ENCODE measurements around the gene FRMD1. TPM values are rescaled to one million over a fixed set of nuclear protein-coding genes. Genes with fewer than 3 reads are reported as not detected.

The FRMD1 gene
- total RNA-seq, 1 donor from 2014 or later = not detected

- no peak overlapping the region for H3K4me3 ChIP-seq (ENCODE audit: insufficient read depth, low read depth, low read length)
- H3K9ac ChIP-seq (ENCODE audit: low read length) = no peak overlapping the region
- H3K36me3 ChIP-seq (ENCODE audit: insufficient read depth, low read length) = no peaks in the 10 kb centered on the region
- FAIRE-seq (no peak), DNase-seq (ENCODE audit: low read depth) (no peak)
- no peaks in the 10 kb centered on the region for H3K79me2 ChIP-seq (ENCODE audit: insufficient read depth, low read length)
- H3K9me3 ChIP-seq (ENCODE audit: insufficient read depth, low read depth, low read length) = peaks cover 7% of the 10 kb centered on the region
- no peaks in the 10 kb centered on the region for H4K20me1 ChIP-seq (ENCODE audit: insufficient read depth, low read length)
- H3K9me3 Mint-ChIP-seq (ENCODE audit: unreplicated experiment) = peaks cover 3% of the 10 kb centered on the region
- no peak overlapping the region for H3K4me3 Mint-ChIP-seq (ENCODE audit: unreplicated experiment)
- H3K27ac ChIP-seq (ENCODE audit: low read depth, low read length) = no peak overlapping the region
- H3K27ac Mint-ChIP-seq (ENCODE audit: unreplicated experiment) = no peak overlapping the region
- no peaks in the 10 kb centered on the region for H3K4me1 Mint-ChIP-seq (ENCODE audit: low read depth, unreplicated experiment)
- no peak for TF ChIP-seq CTCF (IDR thresholded peaks at IDR 0.05; ENCODE audit: insufficient read depth, low read depth, low read length)
- no peak for TF ChIP-seq EZH2 (IDR thresholded peaks at IDR 0.05; ENCODE audit: insufficient read depth, low read length)
- H3K4me1 ChIP-seq (ENCODE audit: insufficient read depth, low read length) = no peaks in the 10 kb centered on the region
- H2AFZ ChIP-seq (ENCODE audit: low read depth, low read length) = no peak overlapping the region
- H3K4me2 ChIP-seq (ENCODE audit: low read length) = no peak overlapping the region
- H3K36me3 Mint-ChIP-seq (ENCODE audit: low read depth, unreplicated experiment) = no peaks in the 10 kb centered on the region
- peaks cover 56% of the 10 kb centered on the region for H3K27me3 Mint-ChIP-seq (ENCODE audit: low read depth, unreplicated experiment)
- peaks cover 4% of the 10 kb centered on the region for H3K27me3 ChIP-seq (ENCODE audit: insufficient read depth, low read length)
These were observed 6.3 kb downstream of the FRMD1 start for GRCh38 chr6:168072730-168073129.

GRCh38 chr6:168072261-168072660, 6.8 kb downstream of the FRMD1 start:
- H3K27ac Mint-ChIP-seq (ENCODE audit: unreplicated experiment) = no peak overlapping the region

More at GRCh38 chr6:168072261-168072660, 6.8 kb downstream of the FRMD1 start:
- Mint-ChIP-seq H3K36me3 (ENCODE audit: low read depth, unreplicated experiment) (no peaks in the 10 kb centered on the region), H3K4me1 (ENCODE audit: low read depth, unreplicated experiment) (no peaks in the 10 kb centered on the region), H3K4me3 (ENCODE audit: unreplicated experiment) (no peak overlapping the region), H3K27me3 (ENCODE audit: low read depth, unreplicated experiment) (peaks cover 57% of the 10 kb centered on the region), H3K9me3 (ENCODE audit: unreplicated experiment) (peaks cover 3% of the 10 kb centered on the region)
- H3K27ac ChIP-seq (ENCODE audit: low read depth, low read length) = no peak overlapping the region
- peaks cover 3% of the 10 kb centered on the region for H3K27me3 ChIP-seq (ENCODE audit: insufficient read depth, low read length)
- FAIRE-seq (no peak), DNase-seq (ENCODE audit: low read depth) (no peak)
- H3K4me2 ChIP-seq (ENCODE audit: low read length) = no peak overlapping the region
- no peak overlapping the region for H2AFZ ChIP-seq (ENCODE audit: low read depth, low read length)
- H3K36me3 ChIP-seq (ENCODE audit: insufficient read depth, low read length) = no peaks in the 10 kb centered on the region
- no peaks in the 10 kb centered on the region for H3K79me2 ChIP-seq (ENCODE audit: insufficient read depth, low read length)
- H3K9ac ChIP-seq (ENCODE audit: low read length) = no peak overlapping the region
- H3K4me3 ChIP-seq (ENCODE audit: insufficient read depth, low read depth, low read length) = no peak overlapping the region
- no peaks in the 10 kb centered on the region for H4K20me1 ChIP-seq (ENCODE audit: insufficient read depth, low read length)
- H3K9me3 ChIP-seq (ENCODE audit: insufficient read depth, low read depth, low read length) = peaks cover 7% of the 10 kb centered on the region
- H3K4me1 ChIP-seq (ENCODE audit: insufficient read depth, low read length) = no peaks in the 10 kb centered on the region
- no peak for TF ChIP-seq CTCF (IDR thresholded peaks at IDR 0.05; ENCODE audit: insufficient read depth, low read depth, low read length)
- no peak for TF ChIP-seq EZH2 (IDR thresholded peaks at IDR 0.05; ENCODE audit: insufficient read depth, low read length)

All from astrocyte (in vitro differentiated cells and primary cell).